Measurements from ENCODE around the gene TCAP.

DNA sequence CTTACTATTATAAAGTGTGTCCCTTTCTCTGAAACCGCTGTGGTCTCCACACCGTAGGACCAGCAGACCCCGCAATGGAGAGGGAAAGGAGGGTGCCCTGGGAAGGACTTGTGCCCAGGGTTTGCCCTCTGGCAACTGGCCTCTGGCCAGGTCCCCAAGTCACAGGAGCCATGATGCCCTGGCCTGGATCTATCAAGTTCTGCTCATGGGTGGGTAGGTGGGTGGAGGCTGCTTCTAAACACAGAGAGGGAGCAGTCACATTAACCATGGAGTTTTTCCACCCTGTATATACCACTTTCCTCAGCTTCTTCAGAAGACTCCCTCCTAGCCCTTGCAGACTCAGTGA is 48.1 kb upstream of the TCAP start:
- TF ChIP-seq EZH2 (IDR thresholded peaks at IDR 0.05; ENCODE audit: insufficient read depth, poor library complexity, severe bottlenecking) (no peak), EZH2phosphoT487 (IDR thresholded peaks at IDR 0.05; ENCODE audit: insufficient read depth, low read depth) (no peak)

Measured in GM23248 (cell line).